B cell (primary cell): ENCODE measurements around the gene DOCK4.

ENCODE experiments used
- CTCF ChIP-seq: fragments of 200-600 bp; IDR thresholded peaks from one replicate; pipeline ENCODE4 v1.8.0; 2022; ENCODE audit warnings: antibody characterized with exemption, mild to moderate bottlenecking
- EZH2 ChIP-seq: IDR thresholded peaks from 2 replicates; pipeline ENCODE4 v1.6.1; 2012; ENCODE audit warnings: borderline replicate concordance, low read depth, mild to moderate bottlenecking, moderate library complexity, low read length; ENCODE audit not compliant: insufficient read depth, poor library complexity, severe bottlenecking

GRCh38 chr7:112215787-112216186 lies 9.6 kb upstream of the DOCK4 start:
- TF ChIP-seq CTCF (no peak), EZH2 (no peak)
